ENCODE data around the gene GFOD2. TPM values are rescaled to one million over a fixed set of nuclear protein-coding genes. Genes with fewer than 3 reads are reported as not detected.

The GFOD2 gene
- total and polyA plus RNA-seq, 11 donors: 6.5 to 15.4 (median 9.8) TPM

DNA sequence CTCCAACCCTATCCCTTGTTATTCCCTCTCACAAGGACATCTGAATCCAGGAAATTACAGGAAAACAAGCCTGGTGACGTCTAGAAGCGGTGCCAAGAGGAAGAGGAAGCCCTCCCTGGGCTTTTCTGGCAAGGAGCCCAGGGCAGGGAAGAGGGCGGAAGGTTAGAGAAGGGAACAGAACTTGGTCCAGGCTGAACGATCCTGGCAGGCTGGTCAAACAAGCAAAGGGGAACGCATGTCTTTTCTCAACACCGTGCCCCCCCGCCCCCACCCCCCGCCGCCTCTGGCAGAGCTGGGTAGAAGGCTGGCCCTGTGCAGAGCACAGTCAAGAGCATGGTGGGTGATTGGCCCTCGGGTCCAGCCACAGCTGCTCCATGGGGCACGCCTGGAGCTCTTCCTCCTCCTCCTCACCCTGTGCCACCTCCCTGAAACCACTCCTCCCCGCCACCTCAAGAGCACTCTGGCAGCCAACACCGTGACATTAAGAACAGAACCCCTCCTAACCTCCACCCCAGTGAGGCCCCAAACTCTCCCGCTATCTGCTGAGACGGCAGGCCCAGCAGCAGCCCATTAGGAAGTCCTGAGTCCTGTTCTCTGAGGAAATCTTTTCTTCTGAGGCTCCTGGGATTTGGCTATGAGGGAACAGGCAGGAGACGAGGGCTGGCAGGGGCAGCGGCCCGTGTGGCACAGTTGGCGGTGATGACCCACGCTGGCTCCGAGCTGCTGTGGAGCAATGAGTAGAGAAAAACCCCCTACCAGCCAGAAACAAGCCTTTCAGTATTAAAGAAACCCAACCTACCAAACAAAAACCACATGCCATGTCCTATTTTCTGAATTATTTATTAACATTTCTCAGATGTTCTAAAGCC lies 45.2 kb downstream of the GFOD2 start:
- WGBS, 4 donors: 43 to 53% (median 48%) methylated on average over 20 to 21 of the region's 21 CpGs
- peak; percentile 79 to 87 (median 82) for DNase-seq
- H3K36me3 ChIP-seq: peaks cover 0 to 7% (median 0%) of the 10 kb centered on the region in 9 donors
- H3K4me3 ChIP-seq: peak overlapping the region in 1 of 12 donors; percentile 12
- H3K27ac ChIP-seq: peak overlapping the region; percentile 47 to 91 (median 76)
- intact Hi-C loops (cut with DNase I): loop anchor here in 9 of 10 donors (1.0 to 10.0 kb wide), 15 partner anchors 43 to 391 kb away; partner anchors contain the start of genes RANBP10 (in 7 of the 9), TSNAXIP1 (in 7 of the 9), GFOD2 (in 5 of the 9) and DDX28 (in 1 of the 9)
- H3K27me3 ChIP-seq: no peaks in the 10 kb centered on the region
- peak; percentile 51 to 84 (median 60) for ATAC-seq
- TF ChIP-seq, protein P1, sequence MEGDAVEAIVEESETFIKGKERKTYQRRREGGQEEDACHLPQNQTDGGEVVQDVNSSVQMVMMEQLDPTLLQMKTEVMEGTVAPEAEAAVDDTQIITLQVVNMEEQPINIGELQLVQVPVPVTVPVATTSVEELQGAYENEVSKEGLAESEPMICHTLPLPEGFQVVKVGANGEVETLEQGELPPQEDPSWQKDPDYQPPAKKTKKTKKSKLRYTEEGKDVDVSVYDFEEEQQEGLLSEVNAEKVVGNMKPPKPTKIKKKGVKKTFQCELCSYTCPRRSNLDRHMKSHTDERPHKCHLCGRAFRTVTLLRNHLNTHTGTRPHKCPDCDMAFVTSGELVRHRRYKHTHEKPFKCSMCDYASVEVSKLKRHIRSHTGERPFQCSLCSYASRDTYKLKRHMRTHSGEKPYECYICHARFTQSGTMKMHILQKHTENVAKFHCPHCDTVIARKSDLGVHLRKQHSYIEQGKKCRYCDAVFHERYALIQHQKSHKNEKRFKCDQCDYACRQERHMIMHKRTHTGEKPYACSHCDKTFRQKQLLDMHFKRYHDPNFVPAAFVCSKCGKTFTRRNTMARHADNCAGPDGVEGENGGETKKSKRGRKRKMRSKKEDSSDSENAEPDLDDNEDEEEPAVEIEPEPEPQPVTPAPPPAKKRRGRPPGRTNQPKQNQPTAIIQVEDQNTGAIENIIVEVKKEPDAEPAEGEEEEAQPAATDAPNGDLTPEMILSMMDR (IDR thresholded peaks at IDR 0.05): no peak
- TF ChIP-seq POLR2A (IDR thresholded peaks at IDR 0.05): no peak
- H3K4me1 ChIP-seq: peaks cover 8 to 40% (median 23%) of the 10 kb centered on the region in 12 donors
- no peaks in the 10 kb centered on the region for H3K9me3 ChIP-seq

DNA sequence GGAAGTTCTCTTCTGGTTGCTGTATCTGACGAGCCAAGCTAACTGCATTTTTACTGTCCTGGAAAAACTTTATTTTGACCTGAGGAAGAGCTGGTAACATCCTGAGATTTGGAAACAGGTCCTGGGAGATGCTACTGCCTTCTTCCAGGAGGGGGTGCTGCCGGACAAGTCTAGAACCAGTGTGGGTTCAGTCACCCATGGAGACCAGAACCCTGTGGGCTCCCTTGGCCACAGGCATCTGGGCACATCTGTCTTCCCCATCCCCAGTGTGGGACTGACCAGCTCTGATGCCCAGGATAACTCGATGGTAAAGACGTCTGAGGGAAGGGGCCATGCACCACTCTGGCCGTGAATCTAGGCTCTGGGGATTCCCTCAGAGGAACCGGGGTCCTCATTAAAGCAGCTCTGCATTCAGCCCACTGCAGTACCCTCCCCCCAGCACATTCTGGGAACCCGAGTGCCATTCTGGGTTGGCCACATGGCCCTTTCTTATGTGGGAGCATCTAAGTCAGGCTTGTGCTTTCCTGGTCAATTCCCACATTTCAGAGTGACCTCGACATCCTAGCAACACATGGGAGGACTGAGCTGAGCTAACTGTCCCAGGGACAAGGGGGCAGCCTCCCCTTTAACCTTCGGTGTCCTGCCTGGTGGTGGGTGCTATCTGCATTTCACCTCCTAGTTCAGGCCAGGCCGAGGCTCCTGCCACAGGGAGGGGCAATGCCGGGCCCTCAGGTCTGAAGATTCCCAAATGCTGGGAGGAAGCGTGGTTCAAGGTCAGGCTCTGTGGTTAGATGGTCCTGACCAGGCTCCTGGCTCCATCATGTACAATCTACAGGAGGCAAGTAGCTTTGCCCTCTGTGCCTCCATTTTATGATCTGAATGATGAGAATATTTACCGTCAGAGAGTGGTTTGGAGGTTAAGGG lies 46.1 kb downstream of the GFOD2 start:
- intact Hi-C loops (cut with DNase I): loop anchor here in 9 of 10 donors (1.0 to 10.0 kb wide), 15 partner anchors 44 to 392 kb away; partner anchors contain the start of genes RANBP10 (in 7 of the 9), TSNAXIP1 (in 7 of the 9), GFOD2 (in 5 of the 9) and DDX28 (in 1 of the 9)
- peaks cover 8 to 45% (median 26%) of the 10 kb centered on the region in 12 donors for H3K4me1 ChIP-seq
- DNase-seq: peak in 4 of 5 donors; percentile 62 to 75 (median 75)
- peak overlapping the region in 1 of 12 donors; percentile 12 for H3K4me3 ChIP-seq
- peaks cover 0 to 7% (median 0%) of the 10 kb centered on the region in 9 donors for H3K36me3 ChIP-seq
- 47 to 60% (median 52%) methylated on average over 10 to 13 of the region's 13 CpGs for WGBS, 4 donors
- peak; percentile 36 to 69 (median 53) for ATAC-seq
- H3K27me3 ChIP-seq: no peaks in the 10 kb centered on the region
- TF ChIP-seq, protein P1 (IDR thresholded peaks at IDR 0.05): peak; percentile 65 to 83 (median 76)
- TF ChIP-seq POLR2A (IDR thresholded peaks at IDR 0.05): no peak
- peak overlapping the region; percentile 47 to 91 (median 76) for H3K27ac ChIP-seq
- no peaks in the 10 kb centered on the region for H3K9me3 ChIP-seq

DNA sequence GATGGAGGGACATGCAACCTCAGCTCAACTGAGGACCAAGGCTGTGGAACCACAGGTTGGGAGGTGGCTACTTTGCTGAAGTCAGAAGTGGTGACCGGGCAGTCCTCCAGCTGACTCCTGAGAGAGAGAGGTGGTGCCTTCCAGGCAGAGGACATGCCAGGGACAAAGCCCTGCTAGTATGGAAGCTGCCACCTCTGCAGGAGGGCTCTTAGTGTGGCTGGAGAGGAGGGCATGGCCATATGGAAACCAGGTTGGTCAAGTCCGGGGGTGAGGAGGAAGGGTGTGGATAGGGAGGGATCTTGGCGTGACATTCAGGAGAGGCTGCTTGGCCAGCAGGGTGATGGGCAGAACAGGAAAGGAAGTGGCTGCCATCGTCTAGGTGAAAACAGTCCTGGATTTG lies 46.8 kb downstream of the GFOD2 start:
- intact Hi-C loops (cut with DNase I): loop anchor here in 9 of 10 donors (2.0 to 10.0 kb wide), 14 partner anchors 45 to 392 kb away; partner anchors contain the start of genes RANBP10 (in 7 of the 9), TSNAXIP1 (in 7 of the 9), GFOD2 (in 4 of the 9) and DDX28 (in 1 of the 9)
- no peak overlapping the region for H3K4me3 ChIP-seq
- no peaks in the 10 kb centered on the region for H3K27me3 ChIP-seq
- peaks cover 0 to 7% (median 0%) of the 10 kb centered on the region in 9 donors for H3K36me3 ChIP-seq
- no peak for ATAC-seq
- peak overlapping the region in 6 of 12 donors; percentile 61 to 91 (median 78) for H3K27ac ChIP-seq
- peak in 1 of 5 donors; percentile 60 for DNase-seq
- H3K4me1 ChIP-seq: peaks cover 8 to 51% (median 32%) of the 10 kb centered on the region in 12 donors
- WGBS, 4 donors: 27 to 41% (median 33%) methylated on average over 4 of the region's 4 CpGs
- TF ChIP-seq, protein P1 (IDR thresholded peaks at IDR 0.05): no peak
- TF ChIP-seq POLR2A (IDR thresholded peaks at IDR 0.05): no peak
- no peaks in the 10 kb centered on the region for H3K9me3 ChIP-seq

Measured in heart left ventricle (tissue), 16 donors.